ENCODE results near the gene PVR.
"Not testable (repeated sequence)": the region's sequence is repeated elsewhere in the genome, so short reads cannot be mapped to it uniquely, and the experiment has no call there.

PVR gene, protein sequence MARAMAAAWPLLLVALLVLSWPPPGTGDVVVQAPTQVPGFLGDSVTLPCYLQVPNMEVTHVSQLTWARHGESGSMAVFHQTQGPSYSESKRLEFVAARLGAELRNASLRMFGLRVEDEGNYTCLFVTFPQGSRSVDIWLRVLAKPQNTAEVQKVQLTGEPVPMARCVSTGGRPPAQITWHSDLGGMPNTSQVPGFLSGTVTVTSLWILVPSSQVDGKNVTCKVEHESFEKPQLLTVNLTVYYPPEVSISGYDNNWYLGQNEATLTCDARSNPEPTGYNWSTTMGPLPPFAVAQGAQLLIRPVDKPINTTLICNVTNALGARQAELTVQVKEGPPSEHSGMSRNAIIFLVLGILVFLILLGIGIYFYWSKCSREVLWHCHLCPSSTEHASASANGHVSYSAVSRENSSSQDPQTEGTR

GRCh38 chr19:44643605-44644401 lies at the start of gene PVR:
TSS of gene PVR (plus strand) at chr19:44643910. CDS start at chr19:44644097, 187 bp downstream.
- DNase-seq (ENCODE audit: low read depth in 3 of 3) = peak in 2 of 3 experiments; percentile 15 to 26

- no peak for DNase-seq (ENCODE audit: low read depth in 3 of 3)
Observed at GRCh38 chr19:44596428-44597130, 47.1 kb upstream of the PVR start.

GRCh38 chr19:44597131-44597491 lies 46.6 kb upstream of the PVR start:
- DNase-seq (ENCODE audit: low read depth in 3 of 3) = no peak

GRCh38 chr19:44598355-44598754 lies 45.4 kb upstream of the PVR start:
- no peak for DNase-seq (ENCODE audit: low read depth in 3 of 3)

GRCh38 chr19:44598880-44599279 lies 44.8 kb upstream of the PVR start:
- DNase-seq (ENCODE audit: low read depth in 3 of 3) = no peak

DNA sequence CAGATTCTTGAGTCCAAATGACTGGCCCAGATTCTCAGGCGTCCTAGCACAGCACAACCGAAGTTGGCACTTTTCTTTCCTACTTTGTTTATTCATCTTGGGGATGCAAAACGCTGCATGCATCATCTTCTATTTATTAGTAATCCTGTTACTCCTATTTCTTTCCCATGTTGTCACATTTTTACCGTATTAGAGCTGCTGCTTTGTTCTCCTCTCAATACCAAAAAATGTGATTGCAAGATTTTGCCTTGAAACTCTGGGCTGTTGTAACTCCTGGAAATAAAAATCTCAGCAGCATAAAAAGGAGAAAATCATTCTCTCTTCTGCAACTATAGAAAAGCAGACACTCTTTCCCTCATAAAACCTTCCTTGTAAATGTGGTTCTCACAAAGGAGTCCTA lies 43.2 kb upstream of the PVR start:
- DNase-seq (ENCODE audit: low read depth in 3 of 3) = no peak

GRCh38 chr19:44602081-44602480 lies 41.6 kb upstream of the PVR start:
- DNase-seq (ENCODE audit: low read depth in 3 of 3) = no peak

DNA sequence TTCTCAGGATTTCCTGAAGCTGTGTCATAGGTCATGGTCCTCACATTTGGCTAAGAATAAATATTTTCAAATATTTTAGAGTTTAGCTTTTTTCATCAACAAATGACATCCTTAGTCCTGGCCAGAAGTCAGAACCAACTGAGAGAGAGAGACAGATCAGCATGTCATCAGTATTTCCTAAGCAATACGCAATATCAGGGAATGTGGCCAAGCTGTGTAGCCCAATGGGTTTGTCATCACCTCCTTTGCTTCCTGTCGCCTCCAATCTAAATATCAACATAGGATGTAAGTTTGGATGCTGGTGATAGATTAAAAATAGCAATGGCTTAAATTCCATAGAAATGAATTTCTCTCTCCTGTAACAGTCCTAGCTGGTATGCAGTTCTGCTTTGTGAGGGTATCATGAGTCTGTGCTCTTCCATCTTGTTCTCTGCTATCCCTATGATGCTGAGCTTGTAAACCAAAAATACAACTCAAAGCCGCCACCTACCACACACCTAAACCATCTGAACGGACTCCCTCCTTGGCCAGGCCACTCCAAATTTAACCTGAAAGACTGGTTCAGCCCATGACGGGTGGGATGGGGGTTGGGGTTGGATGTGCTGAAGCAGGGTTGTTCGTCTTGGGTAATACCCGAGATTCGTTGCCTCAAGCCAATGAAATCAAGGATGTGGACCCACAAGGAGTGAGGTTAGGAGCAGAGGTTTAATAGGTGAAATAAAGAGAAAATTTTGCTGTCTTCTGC lies 40.3 kb upstream of the PVR start:
- no peak for DNase-seq (ENCODE audit: low read depth in 3 of 3)

DNA sequence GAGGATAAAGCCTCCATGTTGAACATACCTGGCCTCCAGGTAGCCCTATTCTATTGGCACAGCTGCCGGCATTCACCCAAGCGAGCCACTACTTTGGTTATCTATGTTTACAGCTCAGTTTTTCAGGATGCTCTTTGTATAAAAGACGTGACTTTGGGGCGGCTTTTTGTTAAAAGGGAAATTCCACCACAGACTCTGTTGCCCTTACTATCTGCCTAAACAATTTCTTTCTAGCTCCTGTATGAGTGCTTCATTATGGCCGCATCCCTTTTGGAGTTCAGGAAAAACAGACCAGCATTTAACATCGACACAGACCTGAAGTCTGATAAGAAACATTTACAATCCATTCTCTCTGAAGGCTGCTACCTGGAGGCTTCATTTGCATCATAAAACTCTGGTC lies 39.5 kb upstream of the PVR start:
- no peak for DNase-seq (ENCODE audit: low read depth in 3 of 3)

DNA sequence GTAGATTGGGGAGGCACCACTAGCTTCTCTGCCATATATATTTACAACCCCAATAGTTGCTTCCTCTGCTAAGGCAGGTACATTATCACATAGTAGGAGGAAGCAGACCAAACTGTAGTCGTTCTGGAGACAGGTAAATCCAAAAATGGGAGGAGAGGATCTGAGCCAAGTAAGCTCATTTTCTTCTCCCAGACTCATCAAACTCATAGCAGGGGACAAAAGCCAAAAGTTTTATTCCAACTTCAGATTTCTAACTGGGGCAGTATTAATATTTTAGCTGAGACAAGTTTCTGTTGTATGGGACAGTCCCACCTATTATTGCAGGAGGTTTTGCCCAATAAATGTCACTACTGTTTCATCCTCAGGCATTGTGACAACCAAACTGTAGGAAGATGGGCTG lies 38.2 kb upstream of the PVR start:
- DNase-seq (ENCODE audit: low read depth in 3 of 3) = no peak

DNA sequence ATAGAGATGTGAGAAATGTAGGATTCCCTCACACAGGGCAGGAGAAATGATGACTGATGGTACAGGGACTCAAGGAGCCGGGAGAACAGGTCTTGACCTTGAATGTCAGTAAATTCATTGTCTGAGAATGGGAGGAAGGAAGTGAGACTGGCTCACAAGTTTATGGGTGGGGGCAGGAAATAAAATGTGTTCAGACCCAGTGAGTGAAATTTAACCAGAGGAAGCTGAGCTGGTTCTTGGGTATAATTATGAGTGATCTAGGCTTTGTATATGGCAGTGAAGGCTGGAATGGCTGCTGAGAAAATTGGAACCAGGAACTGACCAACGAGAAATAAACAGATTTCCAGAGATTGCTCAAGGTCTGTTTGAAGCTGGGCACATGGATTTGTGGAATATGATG lies 36.7 kb upstream of the PVR start:
- DNase-seq (ENCODE audit: low read depth in 3 of 3) = no peak

GRCh38 chr19:44607917-44608316 lies 35.8 kb upstream of the PVR start:
- no peak for DNase-seq (ENCODE audit: low read depth in 3 of 3)

- DNase-seq (ENCODE audit: low read depth in 3 of 3) = no peak
Observed at GRCh38 chr19:44608391-44608821, 35.3 kb upstream of the PVR start.

DNA sequence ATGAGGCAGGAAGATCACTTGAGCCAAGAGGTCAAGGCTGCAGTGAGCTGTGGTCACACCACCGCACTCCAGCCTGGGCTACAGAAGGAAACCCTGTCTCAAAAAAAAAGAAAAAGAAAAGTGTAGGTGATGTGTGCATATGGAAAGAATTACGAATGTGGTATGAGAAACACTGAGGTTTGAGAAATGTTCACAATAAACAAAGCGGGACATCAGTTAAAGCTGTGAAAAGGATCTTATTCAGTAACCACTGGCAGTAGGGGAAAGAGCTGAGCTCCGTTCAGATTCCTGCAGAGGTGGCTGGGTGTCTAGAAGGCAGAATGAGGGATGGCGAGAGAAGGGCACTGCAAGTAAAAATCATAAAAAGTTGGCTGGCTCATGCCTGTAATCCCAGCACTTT lies 34.5 kb upstream of the PVR start:
- no peak for DNase-seq (ENCODE audit: low read depth in 3 of 3)

DNA sequence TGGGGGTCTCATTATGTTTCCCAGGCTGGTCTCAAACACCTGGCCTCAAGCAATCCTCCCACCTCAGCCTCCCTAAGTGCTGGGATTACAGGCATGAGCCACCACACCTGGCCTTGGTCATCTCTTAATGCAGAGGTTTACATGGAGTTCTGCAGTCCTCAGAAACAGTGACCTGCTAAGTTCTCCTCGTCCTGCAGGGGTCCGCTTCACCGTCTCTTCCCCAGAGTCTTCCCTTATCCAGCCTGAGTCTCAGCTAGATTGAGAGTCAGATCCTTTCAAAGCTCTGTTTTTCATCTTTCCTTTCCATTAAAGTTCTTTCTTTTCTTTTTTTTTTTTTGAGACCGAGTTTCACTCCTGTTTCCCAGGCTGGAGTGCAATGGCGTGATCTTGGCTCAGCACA lies 33.2 kb upstream of the PVR start:
- DNase-seq (ENCODE audit: low read depth in 3 of 3) = not testable (repeated sequence)

DNA sequence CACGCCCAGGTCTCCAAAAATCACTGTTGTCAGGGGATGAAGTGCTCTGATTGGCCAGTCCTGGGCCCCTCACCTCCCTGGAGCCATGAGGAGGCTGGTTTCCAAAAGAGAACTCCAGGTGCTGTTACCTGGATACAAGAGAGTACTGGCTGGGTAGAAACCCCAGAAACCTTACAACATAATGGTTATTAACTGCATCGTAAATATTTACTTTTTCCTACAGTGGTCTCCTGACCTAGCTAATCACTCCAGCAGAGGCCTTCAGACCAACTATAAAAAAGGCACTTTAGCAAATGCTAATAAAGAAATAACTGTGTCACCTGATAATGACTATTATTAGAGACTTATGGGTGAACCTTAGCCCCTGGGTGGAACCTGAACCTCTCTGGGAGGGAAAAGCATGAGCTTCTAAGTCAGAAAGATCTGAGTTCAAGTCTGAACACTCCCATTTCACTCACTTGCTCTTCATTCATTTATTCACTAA lies 31.9 kb upstream of the PVR start:
- no peak for DNase-seq (ENCODE audit: low read depth in 3 of 3)

DNA sequence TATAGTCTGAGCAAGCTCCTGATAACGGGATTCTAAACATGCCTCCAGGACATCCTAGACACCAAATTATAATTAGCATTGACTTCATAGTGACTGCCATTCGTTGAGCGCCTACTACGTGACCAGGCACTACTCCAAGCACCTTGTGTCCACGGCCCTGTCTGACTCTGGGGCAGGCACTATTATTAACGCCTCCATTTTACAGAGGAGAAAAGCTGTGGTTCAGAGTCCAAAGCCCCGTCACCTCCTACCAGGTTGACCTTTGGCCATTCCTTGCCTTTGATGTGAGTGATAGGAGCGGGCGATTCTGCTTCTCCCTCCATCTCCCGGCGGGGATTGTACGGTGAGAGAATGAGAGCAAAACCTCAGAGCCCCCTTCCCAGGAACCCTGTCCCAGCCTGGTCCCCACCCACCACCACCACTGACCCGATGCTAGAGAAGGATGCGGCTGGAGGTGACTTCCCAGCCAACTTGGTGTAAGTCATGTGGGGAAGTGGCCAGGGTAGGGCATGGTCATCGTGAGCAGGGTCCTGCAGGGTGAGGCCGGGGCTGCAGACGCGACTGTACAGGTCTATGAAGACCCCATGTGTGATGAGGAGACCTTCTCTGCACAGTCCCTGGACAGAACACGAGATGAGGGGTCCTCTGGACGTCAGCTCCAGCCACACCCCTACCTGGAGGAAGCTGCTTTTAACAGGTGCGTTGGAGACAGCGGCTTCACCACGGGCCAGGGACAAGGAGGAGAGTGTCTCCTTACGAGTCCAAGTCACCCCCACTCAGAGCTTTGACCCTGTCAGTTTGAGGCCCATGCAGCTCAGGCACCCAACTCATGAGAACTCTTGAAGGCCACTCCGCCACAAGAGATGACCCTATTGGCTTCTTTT lies 30.2 kb upstream of the PVR start, which contains the start of gene IGSF23:
Gene IGSF23, plus strand, starts transcription at position 269 of the 884 bp plus-strand sequence. Its CDS starts 83 bp downstream, at position 352.
- no peak for DNase-seq (ENCODE audit: low read depth in 3 of 3)

- no peak for DNase-seq (ENCODE audit: low read depth in 3 of 3)
Observed at GRCh38 chr19:44614313-44614712, 29.4 kb upstream of the PVR start.

GRCh38 chr19:44615863-44616247 lies 27.9 kb upstream of the PVR start:
- no peak for DNase-seq (ENCODE audit: low read depth in 3 of 3)

DNA sequence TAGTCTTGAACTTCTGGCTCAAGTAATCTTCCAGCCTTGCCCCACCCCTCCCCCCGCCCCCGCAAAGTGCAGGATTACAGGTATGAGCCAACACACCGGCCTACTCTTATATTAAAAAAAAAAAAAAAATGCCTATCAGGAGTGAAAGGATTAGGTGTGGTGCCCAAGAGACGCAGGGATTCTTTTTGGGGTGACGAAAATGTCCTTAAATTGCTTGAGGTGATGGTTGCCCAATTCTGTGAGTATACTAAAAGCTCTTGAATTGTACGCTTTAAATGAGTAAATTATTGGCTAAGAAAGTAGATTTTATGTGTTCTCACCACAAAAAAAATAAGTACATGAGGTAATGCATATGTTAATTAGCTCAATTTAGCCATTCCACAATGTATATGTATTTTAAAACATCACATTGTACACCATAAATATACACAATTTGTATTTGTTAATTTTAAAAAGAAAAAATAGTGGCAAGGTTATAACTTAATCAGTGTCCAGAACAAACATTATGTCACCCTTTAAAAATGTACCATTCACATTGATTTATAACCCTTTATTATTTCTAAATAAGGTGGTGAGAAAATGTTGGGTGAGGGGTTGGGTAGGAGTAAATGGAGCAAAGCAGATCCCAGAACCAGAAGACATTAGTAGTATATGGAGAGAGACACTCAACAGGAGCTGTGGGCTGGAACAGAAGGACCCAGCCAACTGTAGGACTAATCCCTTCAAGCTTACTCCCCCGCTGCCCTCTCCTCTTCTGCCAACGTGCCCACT lies 26.4 kb upstream of the PVR start:
- DNase-seq (ENCODE audit: low read depth in 3 of 3) = no peak
